OCI-LY7 (cell line): ENCODE data around the gene GPR137C. TPM values are rescaled to one million over a fixed set of nuclear protein-coding genes. Genes with fewer than 3 reads are reported as not detected.

Source experiments
- BruUV-seq: library from RNA; stranded (reverse); fragments of 400-500 nt; replicated peaks from 2 replicates; lab custom pipeline; 2021; lab: Mats Ljungman, UMichigan
- CTCF ChIA-PET: fragments of 300-600 bp; sonication (Branson Sonifier 250); formaldehyde crosslinking; loops from one replicate; lab custom pipeline; 2022; ENCODE audit warnings: antibody characterized with exemption; ENCODE audit not compliant: unreplicated experiment; lab: Charles Lee
- POLR2A ChIA-PET: fragments of 300-600 bp; sonication (Branson Sonifier 250); formaldehyde crosslinking; loops from one replicate; lab custom pipeline; 2022; ENCODE audit warnings: antibody characterized with exemption; lab: Charles Lee
- DNase-seq: peaks from one replicate; pipeline ENCODE4 v3.0.0-alpha.2; 2015; ENCODE audit warnings: low spot score
- H2AFZ ChIP-seq: fragments of 200-600 bp; sonication (generic), shearing (Covaris generic); 2 replicates; pipeline ENCODE4 v1.6.1; 2014; ENCODE audit warnings: mild to moderate bottlenecking, antibody characterized with exemption, low read length, moderate library complexity
- H3K27ac ChIP-seq: fragments of 200-600 bp; sonication (generic); 2 replicates; pipeline ENCODE4 v1.5.1; 2014; ENCODE audit warnings: mixed run types, low read depth, mild to moderate bottlenecking, moderate library complexity, low read length, inconsistent platforms; ENCODE audit not compliant: poor library complexity, severe bottlenecking
- H3K36me3 ChIP-seq: fragments of 200-600 bp; sonication (generic); 2 replicates; pipeline ENCODE4 v1.6.1; 2014; ENCODE audit warnings: mild to moderate bottlenecking, antibody characterized with exemption, low read length, moderate library complexity, mixed read lengths; ENCODE audit not compliant: insufficient read depth
- H3K4me1 ChIP-seq: fragments of 200-600 bp; sonication (generic); 2 replicates; pipeline ENCODE4 v1.5.1; 2014; ENCODE audit warnings: mild to moderate bottlenecking, low read length; ENCODE audit not compliant: insufficient read depth, poor library complexity, severe bottlenecking
- H3K4me2 ChIP-seq: fragments of 200-600 bp; sonication (generic); 2 replicates; pipeline ENCODE4 v1.6.1; 2014; ENCODE audit warnings: mild to moderate bottlenecking, low read length
- H3K4me3 ChIP-seq: fragments of 200-600 bp; sonication (generic); 2 replicates; pipeline ENCODE4 v1.5.1; 2014; ENCODE audit warnings: mild to moderate bottlenecking, low read depth, low read length; ENCODE audit not compliant: poor library complexity, severe bottlenecking
- H3K79me2 ChIP-seq: fragments of 200-600 bp; sonication (generic); 2 replicates; pipeline ENCODE4 v1.6.1; 2016; ENCODE audit warnings: low read depth, mild to moderate bottlenecking, low read length, moderate library complexity, mixed read lengths; ENCODE audit not compliant: insufficient read depth
- H3K9me2 ChIP-seq: fragments of 200-600 bp; sonication (generic); 2 replicates; pipeline ENCODE4 v1.6.1; 2016; ENCODE audit warnings: mild to moderate bottlenecking, low read length, mixed read lengths; ENCODE audit not compliant: insufficient read depth
- H3K9me3 ChIP-seq: fragments of 200-600 bp; sonication (generic); 2 replicates; pipeline ENCODE4 v1.6.1; 2014; ENCODE audit warnings: mild to moderate bottlenecking, mixed run types, low read length, mixed read lengths
- H4K20me1 ChIP-seq: fragments of 200-600 bp; sonication (generic); 2 replicates; pipeline ENCODE4 v1.6.1; 2014; ENCODE audit warnings: mild to moderate bottlenecking, antibody characterized with exemption, low read length, moderate library complexity, mixed read lengths; ENCODE audit not compliant: insufficient read depth
- EZH2phosphoT487 ChIP-seq: fragments of 200-600 bp; sonication (generic); IDR thresholded peaks from 2 replicates; pipeline ENCODE4 v1.6.1; 2018; ENCODE audit warnings: low read depth, borderline replicate concordance, mild to moderate bottlenecking, mixed run types, antibody characterized with exemption, low read length, moderate library complexity, mixed read lengths
- intact Hi-C: fragments of 100-400 bp; cut with micrococcal nuclease; formaldehyde crosslinking; loops from one replicate; pipeline ENCODE4 v1.10.0; 2022; ENCODE audit not compliant: unreplicated experiment
- total RNA-seq, 2 experiments: library from RNA; depleted of rRNA in 1 of 2; stranded (reverse); fragments of >200 nt in 1 of 2; shearing (Covaris generic) in 1 of 2; gene quantifications; 2 replicates each; pipeline ENCODE4 v1.2.3, GENCODE V29; 2014 to 2022
- TF ChIP-seq, protein P1 (sequence below): fragments of 200-600 bp; sonication (generic); conservative IDR thresholded peaks from 2 replicates; pipeline ENCODE4 v1.5.1; 2014; ENCODE audit warnings: mild to moderate bottlenecking, antibody characterized with exemption, low read length, moderate library complexity, mixed read lengths

The GPR137C gene
- total RNA-seq, 2 experiments from 2014 or later = 1.1 to 3.9 TPM

DNA sequence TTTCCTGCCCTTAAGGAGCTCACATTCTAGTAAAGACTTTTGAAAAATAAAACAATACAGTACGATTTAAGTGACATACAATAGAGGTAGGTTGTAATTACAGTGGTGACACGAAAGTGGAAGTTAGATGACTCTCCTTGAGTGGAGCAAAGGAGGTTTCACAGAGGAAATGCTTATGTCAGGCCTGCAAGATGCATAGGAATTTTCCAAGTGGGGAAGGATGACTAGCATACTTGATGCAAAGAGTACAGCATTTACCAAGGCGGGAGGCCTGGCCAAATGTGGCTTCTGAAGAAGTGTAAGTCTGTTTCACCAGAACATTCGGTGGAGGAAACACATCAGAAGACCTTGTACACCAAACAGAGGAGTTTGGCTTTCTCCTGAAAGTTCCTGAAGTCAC lies 87.5 kb downstream of the GPR137C start:
- no peak overlapping the region for H3K27ac ChIP-seq
- no peaks in the 10 kb centered on the region for H3K4me1 ChIP-seq
- H2AFZ ChIP-seq = no peak overlapping the region
- TF ChIP-seq EZH2phosphoT487 = no peak
- TF ChIP-seq, protein P1, sequence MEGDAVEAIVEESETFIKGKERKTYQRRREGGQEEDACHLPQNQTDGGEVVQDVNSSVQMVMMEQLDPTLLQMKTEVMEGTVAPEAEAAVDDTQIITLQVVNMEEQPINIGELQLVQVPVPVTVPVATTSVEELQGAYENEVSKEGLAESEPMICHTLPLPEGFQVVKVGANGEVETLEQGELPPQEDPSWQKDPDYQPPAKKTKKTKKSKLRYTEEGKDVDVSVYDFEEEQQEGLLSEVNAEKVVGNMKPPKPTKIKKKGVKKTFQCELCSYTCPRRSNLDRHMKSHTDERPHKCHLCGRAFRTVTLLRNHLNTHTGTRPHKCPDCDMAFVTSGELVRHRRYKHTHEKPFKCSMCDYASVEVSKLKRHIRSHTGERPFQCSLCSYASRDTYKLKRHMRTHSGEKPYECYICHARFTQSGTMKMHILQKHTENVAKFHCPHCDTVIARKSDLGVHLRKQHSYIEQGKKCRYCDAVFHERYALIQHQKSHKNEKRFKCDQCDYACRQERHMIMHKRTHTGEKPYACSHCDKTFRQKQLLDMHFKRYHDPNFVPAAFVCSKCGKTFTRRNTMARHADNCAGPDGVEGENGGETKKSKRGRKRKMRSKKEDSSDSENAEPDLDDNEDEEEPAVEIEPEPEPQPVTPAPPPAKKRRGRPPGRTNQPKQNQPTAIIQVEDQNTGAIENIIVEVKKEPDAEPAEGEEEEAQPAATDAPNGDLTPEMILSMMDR = no peak
- H3K4me3 ChIP-seq = no peak overlapping the region
- no peak overlapping the region for H3K4me2 ChIP-seq
- H3K9me2 ChIP-seq = no peaks in the 10 kb centered on the region
- intact Hi-C loops = no loop called here
- DNase-seq = no peak
- peaks cover 48% of the 10 kb centered on the region for H3K36me3 ChIP-seq
- BruUV-seq = no TSS peak
- no peaks in the 10 kb centered on the region for H4K20me1 ChIP-seq
- POLR2A ChIA-PET = interaction anchor here (0.6 kb wide), 1 partner anchor 8 kb away, joined by 3 read pairs; no protein-coding TSS in a partner anchor
- H3K79me2 ChIP-seq = no peaks in the 10 kb centered on the region
- CTCF ChIA-PET = no interaction called here
- H3K9me3 ChIP-seq = peaks cover 10% of the 10 kb centered on the region; the same call in 1 of the 2 replicates

GRCh38 chr14:52641745-52642144 lies 89.1 kb downstream of the GPR137C start:
- no TSS peak for BruUV-seq
- no peak for TF ChIP-seq EZH2phosphoT487
- TF ChIP-seq, protein P1 = no peak
- no peaks in the 10 kb centered on the region for H4K20me1 ChIP-seq
- H3K79me2 ChIP-seq = no peaks in the 10 kb centered on the region
- no peak overlapping the region for H2AFZ ChIP-seq
- ChIA-PET POLR2A (interaction anchor here (0.6 to 1.3 kb wide), 5 partner anchors 26 to 1244 kb away, joined by 3 to 4 read pairs (median 3); partner anchors contain the start of gene TXNDC16), CTCF (no interaction called here)
- no peak overlapping the region for H3K4me3 ChIP-seq
- H3K27ac ChIP-seq = no peak overlapping the region
- H3K4me2 ChIP-seq = no peak overlapping the region
- intact Hi-C loops = no loop called here
- H3K36me3 ChIP-seq = peaks cover 64% of the 10 kb centered on the region
- H3K4me1 ChIP-seq = no peaks in the 10 kb centered on the region
- H3K9me3 ChIP-seq = peaks cover 10% of the 10 kb centered on the region; the same call in 1 of the 2 replicates
- H3K9me2 ChIP-seq = no peaks in the 10 kb centered on the region
- no peak for DNase-seq

- intact Hi-C loops = no loop called here
- Histone ChIP-seq H3K9me2 (no peaks in the 10 kb centered on the region), H3K4me2 (no peak overlapping the region), H3K4me3 (no peak overlapping the region), H3K79me2 (no peaks in the 10 kb centered on the region), H3K36me3 (peaks cover 75% of the 10 kb centered on the region), H2AFZ (no peak overlapping the region), H4K20me1 (no peaks in the 10 kb centered on the region), H3K4me1 (no peaks in the 10 kb centered on the region), H3K9me3 (no peaks in the 10 kb centered on the region), H3K27ac (no peak overlapping the region)
- ChIA-PET CTCF (no interaction called here), POLR2A (interaction anchor here (0.6 kb wide), 1 partner anchor 592 kb away, joined by 5 read pairs; no protein-coding TSS in a partner anchor)
- no peak for TF ChIP-seq EZH2phosphoT487
- TF ChIP-seq, protein P1 = no peak
- DNase-seq = no peak
- BruUV-seq = no TSS peak
Observed at GRCh38 chr14:52649511-52649910, 96.9 kb downstream of the GPR137C start.
